Non-pigmented ciliary epithelial cell (primary cell): ENCODE data around the gene PVRIG.
"Not testable (repeated sequence)": the region's sequence is repeated elsewhere in the genome, so short reads cannot be mapped to it uniquely, and the experiment has no call there.

Source experiments
- DNase-seq: peaks from one replicate; pipeline ENCODE4 v3.0.0-alpha.2; 2010; ENCODE audit warnings: low read depth

Gene PVRIG

GRCh38 chr7:100195222-100195621 is 24.5 kb upstream of the PVRIG start:
- DNase-seq, result no peak

GRCh38 chr7:100195901-100196322 is 23.8 kb upstream of the PVRIG start:
- DNase-seq, result not testable (repeated sequence)

GRCh38 chr7:100198266-100198665 is 21.5 kb upstream of the PVRIG start:
- no peak for DNase-seq

- no peak for DNase-seq
These were observed 19.1 kb upstream of the PVRIG start for GRCh38 chr7:100200693-100201092.

GRCh38 chr7:100204454-100204853 is 15.3 kb upstream of the PVRIG start:
- DNase-seq, result no peak

GRCh38 chr7:100208911-100209408 is 10.8 kb upstream of the PVRIG start:
- no peak for DNase-seq

- DNase-seq, result no peak
These were observed 10.3 kb upstream of the PVRIG start for GRCh38 chr7:100209493-100209892.

GRCh38 chr7:100210805-100211204 is 8.9 kb upstream of the PVRIG start:
- no peak for DNase-seq

- DNase-seq, result no peak
These were observed 8.4 kb upstream of the PVRIG start for GRCh38 chr7:100211342-100211780.

- no peak for DNase-seq
These were observed 7.0 kb upstream of the PVRIG start for GRCh38 chr7:100212631-100213286.

GRCh38 chr7:100213672-100214071 is 6.1 kb upstream of the PVRIG start:
- DNase-seq, result no peak

GRCh38 chr7:100214356-100214755 is 5.4 kb upstream of the PVRIG start:
- not testable (repeated sequence) for DNase-seq

- no peak for DNase-seq
These were observed 3.9 kb upstream of the PVRIG start for GRCh38 chr7:100215895-100216294.

GRCh38 chr7:100217934-100218333 is 1.8 kb upstream of the PVRIG start:
- DNase-seq, result not testable (repeated sequence)

- no peak for DNase-seq
These were observed 445 bp upstream of the PVRIG start for GRCh38 chr7:100219271-100219737.

- no peak for DNase-seq
These were observed 959 bp downstream of the PVRIG start for GRCh38 chr7:100220586-100221230.

- no peak for DNase-seq
These were observed 1.5 kb downstream of the PVRIG start for GRCh38 chr7:100221231-100221718.

- no peak for DNase-seq
These were observed 2.2 kb downstream of the PVRIG start for GRCh38 chr7:100221767-100222444.

- DNase-seq, result no peak
These were observed 2.8 kb downstream of the PVRIG start for GRCh38 chr7:100222445-100223132.

GRCh38 chr7:100223376-100223927 is 3.7 kb downstream of the PVRIG start:
- DNase-seq, result not testable (repeated sequence)

GRCh38 chr7:100224891-100225290 is 5.1 kb downstream of the PVRIG start:
- not testable (repeated sequence) for DNase-seq
